Natural killer cell (primary cell): ENCODE data around the gene ARRB1. TPM values are rescaled to one million over a fixed set of nuclear protein-coding genes. Genes with fewer than 3 reads are reported as not detected.

Experiments
- ATAC-seq, 3 donors: fragments of 150-1000 bp in 2 of 3; fragments of 200-7000 bp in 1 of 3; cut with Tn5 transposase; 1 replicate in 1 of 3; 2 replicates in 2 of 3; pipeline ENCODE4 v1.10.0; 2021; ENCODE audit warnings: mild to moderate bottlenecking in 2 of 3, moderate library complexity in 2 of 3
- DNase-seq, 2 donors: peaks; one replicate each; pipeline versions ENCODE4 v3.0.0 to v3.0.0-alpha.2; 2013 to 2021; ENCODE audit warnings: mixed read lengths in 1 of 2
- H3K27ac ChIP-seq: one replicate; pipeline ENCODE4 v1.5.1; 2013; ENCODE audit warnings: mild to moderate bottlenecking, low read length
- H3K27me3 ChIP-seq: one replicate; pipeline ENCODE4 v1.6.1; 2013; ENCODE audit warnings: low read length; ENCODE audit not compliant: control insufficient read depth, insufficient read depth
- H3K36me3 ChIP-seq: one replicate; pipeline ENCODE4 v1.6.1; 2013; ENCODE audit warnings: low read length; ENCODE audit not compliant: control insufficient read depth, insufficient read depth
- H3K4me1 ChIP-seq: one replicate; pipeline ENCODE4 v1.6.1; 2013; ENCODE audit warnings: low read length; ENCODE audit not compliant: control insufficient read depth, insufficient read depth
- H3K4me3 ChIP-seq: one replicate; pipeline ENCODE4 v1.5.1; 2013; ENCODE audit warnings: low read length
- H3K9me3 ChIP-seq: one replicate; pipeline ENCODE4 v1.6.1; 2013; ENCODE audit warnings: low read length; ENCODE audit not compliant: control insufficient read depth, insufficient read depth
- H3K27ac Mint-ChIP-seq, 2 donors: one replicate each; pipeline ENCODE4 v1.8.0; 2022; ENCODE audit warnings: mild to moderate bottlenecking in 2 of 2, mixed read lengths in 2 of 2, moderate library complexity in 1 of 2
- H3K27me3 Mint-ChIP-seq, 2 donors: one replicate each; pipeline ENCODE4 v1.8.0; 2022; ENCODE audit warnings: low read depth in 2 of 2, mixed read lengths in 2 of 2
- H3K36me3 Mint-ChIP-seq: one replicate; pipeline ENCODE4 v1.8.0; 2022; ENCODE audit warnings: mixed read lengths
- H3K4me1 Mint-ChIP-seq, 2 donors: one replicate each; pipeline ENCODE4 v1.8.0; 2022; ENCODE audit warnings: mixed read lengths in 2 of 2
- H3K4me3 Mint-ChIP-seq: one replicate; pipeline ENCODE4 v1.8.0; 2022; ENCODE audit warnings: mild to moderate bottlenecking, moderate library complexity, mixed read lengths
- H3K9me3 Mint-ChIP-seq, 2 donors: one replicate each; pipeline ENCODE4 v1.8.0; 2022; ENCODE audit warnings: mixed read lengths in 2 of 2
- WGBS: methylation state at CpG from one replicate; pipeline ENCODE4 v1.1.7; 2013; ENCODE audit warnings: missing lambda C conversion rate; ENCODE audit not compliant: insufficient coverage; 5-methylcytosine and 5-hydroxymethylcytosine counted together
- intact Hi-C: fragments of 100-400 bp; cut with micrococcal nuclease; formaldehyde crosslinking; loops from one replicate; pipeline ENCODE4 v1.14.2; 2022
- total RNA-seq, 4 donors: library from RNA; stranded (reverse); fragments of 120-200 nt in 1 of 4; gene quantifications; one replicate each; pipeline versions ENCODE4 v1.2.3 to v1.2.4, GENCODE V29; 2013 to 2022
- TF ChIP-seq, protein P1 (sequence below): fragments of 200-600 bp; IDR thresholded peaks from one replicate; pipeline ENCODE4 v1.8.0; 2022; ENCODE audit warnings: antibody characterized with exemption

ARRB1 gene
- total RNA-seq, 3 donors from 2014 or later (not counting 1 experiment from before 2014, with no cell fraction given) = 128 to 200 (median 174) TPM

DNA sequence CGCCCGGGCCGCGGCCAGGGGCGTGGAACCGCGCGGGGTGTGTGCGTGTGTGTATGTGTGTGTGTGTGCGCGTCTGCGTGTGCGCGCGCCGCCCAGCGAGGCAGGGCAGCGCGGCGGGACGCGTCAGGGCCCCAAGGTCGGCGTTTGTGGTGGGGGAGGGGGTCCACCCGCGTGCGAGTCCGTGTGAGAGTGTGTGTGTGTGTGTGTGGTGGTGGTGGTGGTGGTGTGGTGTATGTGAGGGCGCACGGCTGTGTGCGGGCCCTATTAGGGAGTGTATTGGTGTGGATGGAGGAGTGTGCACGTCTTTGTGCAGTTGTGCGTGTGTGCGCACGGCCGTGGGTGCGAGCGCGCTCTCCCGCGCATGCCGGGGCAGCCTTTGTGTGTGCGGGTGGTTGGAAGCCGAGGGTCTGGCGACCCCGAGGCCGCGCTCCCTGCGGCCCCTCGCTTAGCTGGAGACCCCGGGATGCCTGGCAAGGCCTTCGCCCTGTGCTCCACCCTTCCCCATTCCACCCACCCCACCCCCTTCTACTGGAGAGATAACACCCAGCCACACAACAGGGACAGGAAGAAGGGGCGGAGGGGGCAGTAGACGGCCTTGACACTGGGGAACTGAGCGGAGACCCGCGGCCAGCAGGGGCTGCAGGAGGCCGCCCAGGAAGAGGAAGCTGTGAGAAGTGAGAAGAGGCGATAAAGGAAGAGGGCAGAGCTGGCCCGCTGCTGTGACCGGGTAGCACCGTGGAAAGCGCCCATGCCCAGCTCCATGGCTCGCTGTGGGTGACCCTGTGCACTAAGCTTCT lies 528 bp upstream of the ARRB1 start:
- intact Hi-C loops = no loop called here
- TF ChIP-seq, protein P1, sequence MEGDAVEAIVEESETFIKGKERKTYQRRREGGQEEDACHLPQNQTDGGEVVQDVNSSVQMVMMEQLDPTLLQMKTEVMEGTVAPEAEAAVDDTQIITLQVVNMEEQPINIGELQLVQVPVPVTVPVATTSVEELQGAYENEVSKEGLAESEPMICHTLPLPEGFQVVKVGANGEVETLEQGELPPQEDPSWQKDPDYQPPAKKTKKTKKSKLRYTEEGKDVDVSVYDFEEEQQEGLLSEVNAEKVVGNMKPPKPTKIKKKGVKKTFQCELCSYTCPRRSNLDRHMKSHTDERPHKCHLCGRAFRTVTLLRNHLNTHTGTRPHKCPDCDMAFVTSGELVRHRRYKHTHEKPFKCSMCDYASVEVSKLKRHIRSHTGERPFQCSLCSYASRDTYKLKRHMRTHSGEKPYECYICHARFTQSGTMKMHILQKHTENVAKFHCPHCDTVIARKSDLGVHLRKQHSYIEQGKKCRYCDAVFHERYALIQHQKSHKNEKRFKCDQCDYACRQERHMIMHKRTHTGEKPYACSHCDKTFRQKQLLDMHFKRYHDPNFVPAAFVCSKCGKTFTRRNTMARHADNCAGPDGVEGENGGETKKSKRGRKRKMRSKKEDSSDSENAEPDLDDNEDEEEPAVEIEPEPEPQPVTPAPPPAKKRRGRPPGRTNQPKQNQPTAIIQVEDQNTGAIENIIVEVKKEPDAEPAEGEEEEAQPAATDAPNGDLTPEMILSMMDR = no peak
- WGBS = under 1% methylated on average over 64 of the region's 64 CpGs
- H3K9me3 ChIP-seq = no peaks in the 10 kb centered on the region
- peak; percentile 61 to 84 for DNase-seq
- peak overlapping the region; percentile 62 for H3K4me3 ChIP-seq
- H3K4me1 Mint-ChIP-seq = peaks cover 54 to 73% of the 10 kb centered on the region in 2 donors
- no peaks in the 10 kb centered on the region for H3K27me3 Mint-ChIP-seq
- H3K4me3 Mint-ChIP-seq = peak overlapping the region; percentile 95
- no peaks in the 10 kb centered on the region for H3K36me3 Mint-ChIP-seq
- peak overlapping the region; percentile 77 for H3K27ac ChIP-seq
- ATAC-seq = peak; percentile 59 to 84 (median 68)
- H3K4me1 ChIP-seq = peaks cover 53% of the 10 kb centered on the region
- no peaks in the 10 kb centered on the region for H3K27me3 ChIP-seq
- no peaks in the 10 kb centered on the region for H3K36me3 ChIP-seq
- H3K27ac Mint-ChIP-seq = peak overlapping the region; percentile 92 to 94
- H3K9me3 Mint-ChIP-seq = no peaks in the 10 kb centered on the region

DNA sequence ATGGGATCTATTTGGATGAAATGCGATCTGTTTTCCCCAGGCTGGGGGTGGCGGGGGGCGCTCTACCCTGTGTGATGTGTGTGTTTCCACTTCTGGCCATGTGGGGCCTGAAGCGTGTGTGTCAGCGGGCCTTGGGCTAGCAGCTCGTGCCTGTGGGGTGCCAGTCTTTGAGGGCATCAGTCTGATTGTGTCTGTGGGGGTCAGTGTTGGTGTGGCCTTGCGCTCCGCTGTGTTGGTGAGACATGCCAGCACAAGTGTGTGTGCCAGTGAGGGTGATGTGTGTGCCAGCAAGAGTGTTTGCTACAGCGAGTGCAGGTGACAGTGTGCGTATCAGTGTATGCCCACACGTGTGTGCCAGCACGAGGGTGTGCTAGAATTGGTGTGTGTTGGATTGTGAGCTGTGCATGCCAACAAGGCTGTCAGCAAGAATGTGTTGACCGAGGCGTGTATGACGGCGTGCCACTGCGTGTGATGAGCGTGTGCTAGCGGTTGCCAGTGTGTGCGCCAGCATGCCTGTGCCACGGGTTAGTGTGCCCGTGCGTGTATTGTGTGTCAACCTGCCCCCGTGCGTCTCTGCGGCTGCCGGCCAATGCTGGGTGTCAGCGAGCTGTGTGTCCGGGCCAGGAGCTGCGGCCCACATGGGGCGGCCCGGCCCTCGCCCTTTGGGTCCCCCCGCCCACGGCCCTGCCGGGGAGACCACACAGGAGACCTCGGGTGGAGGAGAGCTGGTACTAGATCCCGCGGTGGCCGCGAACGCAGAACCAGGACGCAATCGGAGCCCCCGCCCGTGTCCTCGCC lies 519 bp downstream of the ARRB1 start:
- H3K27ac ChIP-seq = peak overlapping the region; percentile 64
- peak; percentile 42 to 71 for DNase-seq
- 5% methylated on average over 47 of the region's 47 CpGs for WGBS
- peaks cover 64% of the 10 kb centered on the region for H3K4me1 ChIP-seq
- no peaks in the 10 kb centered on the region for H3K27me3 ChIP-seq
- H3K9me3 ChIP-seq = no peaks in the 10 kb centered on the region
- Mint-ChIP-seq H3K36me3 (no peaks in the 10 kb centered on the region), H3K27ac (peak overlapping the region; percentile 92 to 94), H3K9me3 (no peaks in the 10 kb centered on the region), H3K4me3 (peak overlapping the region; percentile 97), H3K27me3 (no peaks in the 10 kb centered on the region), H3K4me1 (peaks cover 65 to 79% of the 10 kb centered on the region in 2 donors)
- ATAC-seq = peak; percentile 28 to 41 (median 39)
- TF ChIP-seq, protein P1 = no peak
- intact Hi-C loops = no loop called here
- no peaks in the 10 kb centered on the region for H3K36me3 ChIP-seq
- peak overlapping the region; percentile 61 for H3K4me3 ChIP-seq

DNA sequence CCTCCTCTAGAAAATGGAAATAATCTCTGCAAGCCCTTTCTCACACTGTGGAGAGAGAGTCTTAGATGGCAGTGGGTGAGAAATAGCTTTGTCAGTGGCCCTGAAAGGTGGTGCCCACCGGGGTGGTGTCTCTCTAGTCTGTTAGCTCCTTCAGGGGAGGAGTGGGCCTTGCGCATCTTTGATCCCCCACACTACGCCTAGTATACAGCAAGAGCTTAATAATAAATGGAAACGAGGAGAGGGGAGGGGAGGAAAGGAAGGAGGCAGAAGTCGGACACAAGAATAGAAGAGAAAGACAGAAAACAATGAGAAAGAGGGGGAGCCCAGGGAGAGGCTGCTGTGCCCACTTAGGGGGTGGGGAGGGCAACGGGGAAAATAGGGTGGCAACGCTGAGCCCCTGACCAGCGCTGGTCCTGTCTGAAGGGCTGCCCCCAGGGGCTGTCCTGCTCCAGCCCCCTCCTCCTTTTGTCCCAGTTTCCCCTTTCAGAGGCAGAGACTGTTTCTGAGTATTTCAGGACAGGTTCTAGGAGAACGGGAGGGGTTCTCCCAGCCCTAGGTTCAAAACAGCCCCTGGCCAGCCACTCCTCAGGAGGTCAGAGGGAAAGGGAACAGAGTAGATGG lies 1.2 kb downstream of the ARRB1 start:
- peak overlapping the region; percentile 97 for H3K4me3 Mint-ChIP-seq
- 24% methylated on average over 7 of the region's 9 CpGs for WGBS
- Histone ChIP-seq H3K27me3 (no peaks in the 10 kb centered on the region), H3K4me1 (peaks cover 71% of the 10 kb centered on the region), H3K27ac (peak overlapping the region; percentile 64), H3K9me3 (no peaks in the 10 kb centered on the region), H3K4me3 (peak overlapping the region; percentile 61), H3K36me3 (no peaks in the 10 kb centered on the region)
- peak overlapping the region; percentile 92 to 94 for H3K27ac Mint-ChIP-seq
- H3K27me3 Mint-ChIP-seq = no peaks in the 10 kb centered on the region
- H3K9me3 Mint-ChIP-seq = no peaks in the 10 kb centered on the region
- DNase-seq (no peak), ATAC-seq (peak in 2 of 3 donors; percentile 13 to 16)
- TF ChIP-seq, protein P1 = no peak
- H3K36me3 Mint-ChIP-seq = no peaks in the 10 kb centered on the region
- intact Hi-C loops = no loop called here
- H3K4me1 Mint-ChIP-seq = peaks cover 70 to 86% of the 10 kb centered on the region in 2 donors
